PFSK-1 (cell line): ENCODE measurements around the gene MAPK7.

ENCODE experiments used
- SIN3A ChIP-seq: IDR thresholded peaks from 2 replicates; pipeline ENCODE4 v1.6.1; 2012; ENCODE audit warnings: mild to moderate bottlenecking, low read length, moderate library complexity, borderline replicate concordance; ENCODE audit not compliant: insufficient read depth
- TAF1 ChIP-seq: IDR thresholded peaks from 2 replicates; pipeline ENCODE4 v1.6.1; 2012; ENCODE audit warnings: low read length, control low read depth, borderline replicate concordance; ENCODE audit not compliant: insufficient read depth
- TF ChIP-seq, protein P1 (sequence below), 2 experiments: IDR thresholded peaks; 2 replicates each; pipeline versions ENCODE4 v1.6.1 to v1.8.0; 2011 to 2012; ENCODE audit warnings: low read depth in 2 of 2, low read length in 2 of 2, control low read depth in 1 of 2, inconsistent platforms in 1 of 2, mild to moderate bottlenecking in 1 of 2, moderate library complexity in 1 of 2; ENCODE audit not compliant: insufficient read depth in 1 of 2

- TF ChIP-seq SIN3A (no peak), TAF1 (no peak)
- TF ChIP-seq, protein P1, sequence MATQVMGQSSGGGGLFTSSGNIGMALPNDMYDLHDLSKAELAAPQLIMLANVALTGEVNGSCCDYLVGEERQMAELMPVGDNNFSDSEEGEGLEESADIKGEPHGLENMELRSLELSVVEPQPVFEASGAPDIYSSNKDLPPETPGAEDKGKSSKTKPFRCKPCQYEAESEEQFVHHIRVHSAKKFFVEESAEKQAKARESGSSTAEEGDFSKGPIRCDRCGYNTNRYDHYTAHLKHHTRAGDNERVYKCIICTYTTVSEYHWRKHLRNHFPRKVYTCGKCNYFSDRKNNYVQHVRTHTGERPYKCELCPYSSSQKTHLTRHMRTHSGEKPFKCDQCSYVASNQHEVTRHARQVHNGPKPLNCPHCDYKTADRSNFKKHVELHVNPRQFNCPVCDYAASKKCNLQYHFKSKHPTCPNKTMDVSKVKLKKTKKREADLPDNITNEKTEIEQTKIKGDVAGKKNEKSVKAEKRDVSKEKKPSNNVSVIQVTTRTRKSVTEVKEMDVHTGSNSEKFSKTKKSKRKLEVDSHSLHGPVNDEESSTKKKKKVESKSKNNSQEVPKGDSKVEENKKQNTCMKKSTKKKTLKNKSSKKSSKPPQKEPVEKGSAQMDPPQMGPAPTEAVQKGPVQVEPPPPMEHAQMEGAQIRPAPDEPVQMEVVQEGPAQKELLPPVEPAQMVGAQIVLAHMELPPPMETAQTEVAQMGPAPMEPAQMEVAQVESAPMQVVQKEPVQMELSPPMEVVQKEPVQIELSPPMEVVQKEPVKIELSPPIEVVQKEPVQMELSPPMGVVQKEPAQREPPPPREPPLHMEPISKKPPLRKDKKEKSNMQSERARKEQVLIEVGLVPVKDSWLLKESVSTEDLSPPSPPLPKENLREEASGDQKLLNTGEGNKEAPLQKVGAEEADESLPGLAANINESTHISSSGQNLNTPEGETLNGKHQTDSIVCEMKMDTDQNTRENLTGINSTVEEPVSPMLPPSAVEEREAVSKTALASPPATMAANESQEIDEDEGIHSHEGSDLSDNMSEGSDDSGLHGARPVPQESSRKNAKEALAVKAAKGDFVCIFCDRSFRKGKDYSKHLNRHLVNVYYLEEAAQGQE (IDR thresholded peaks at IDR 0.05; ENCODE audit: insufficient read depth in 1 of 2, low read depth in 2 of 2, low read length in 2 of 2): no peak
Measured at GRCh38 chr17:19343256-19343630, 35.1 kb upstream of the MAPK7 start.
